Activated gamma-delta T cell treated with anti-CD3 and anti-CD28 coated beads, Interleukin-2, amount 50 U/mL, for 16 hours (primary cell): ENCODE measurements around the gene MLEC.

ENCODE experiments used
- DNase-seq: peaks from one replicate; pipeline ENCODE4 v3.0.0-alpha.2; 2020; ENCODE audit warnings: low read depth

The MLEC gene, protein sequence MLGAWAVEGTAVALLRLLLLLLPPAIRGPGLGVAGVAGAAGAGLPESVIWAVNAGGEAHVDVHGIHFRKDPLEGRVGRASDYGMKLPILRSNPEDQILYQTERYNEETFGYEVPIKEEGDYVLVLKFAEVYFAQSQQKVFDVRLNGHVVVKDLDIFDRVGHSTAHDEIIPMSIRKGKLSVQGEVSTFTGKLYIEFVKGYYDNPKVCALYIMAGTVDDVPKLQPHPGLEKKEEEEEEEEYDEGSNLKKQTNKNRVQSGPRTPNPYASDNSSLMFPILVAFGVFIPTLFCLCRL

DNA sequence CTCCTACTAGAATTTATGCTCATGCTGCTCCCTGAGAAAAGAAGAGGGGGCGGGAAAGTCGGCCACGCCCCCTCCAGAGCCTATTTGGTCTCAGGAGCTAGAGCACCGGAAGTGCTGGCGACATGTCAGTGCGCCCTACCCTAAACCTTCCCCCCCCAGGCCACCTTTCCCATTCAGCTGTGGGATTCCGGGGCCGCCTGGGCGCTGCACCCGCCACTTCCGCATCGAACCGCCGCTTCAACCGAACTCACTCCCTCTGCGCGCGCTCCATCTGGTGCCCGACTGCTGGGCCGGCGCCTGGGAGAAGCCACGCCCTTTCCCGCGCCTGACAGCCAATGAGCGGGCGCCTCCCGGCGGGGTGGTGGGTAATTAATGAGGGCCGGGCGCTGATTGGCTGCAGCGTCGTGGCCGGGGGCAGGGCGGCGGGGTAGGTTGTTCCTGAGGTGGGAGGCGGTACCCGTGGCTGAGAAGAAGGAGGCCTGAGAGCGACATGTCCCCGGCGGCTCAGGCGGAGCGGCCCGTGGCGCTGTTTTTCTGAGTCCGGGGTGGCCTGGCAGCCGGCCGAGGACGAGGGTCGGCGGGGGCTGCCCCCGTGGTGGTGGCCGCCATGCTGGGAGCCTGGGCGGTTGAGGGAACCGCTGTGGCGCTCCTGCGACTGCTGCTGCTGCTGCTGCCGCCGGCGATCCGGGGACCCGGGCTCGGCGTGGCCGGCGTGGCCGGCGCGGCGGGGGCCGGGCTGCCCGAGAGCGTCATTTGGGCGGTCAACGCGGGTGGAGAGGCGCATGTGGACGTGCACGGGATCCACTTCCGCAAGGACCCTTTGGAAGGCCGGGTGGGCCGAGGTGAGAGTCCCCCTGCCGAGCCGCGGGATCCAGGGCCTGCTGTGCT lies at the start of gene MLEC:
Gene MLEC (plus strand): TSS at position 460 of the 888 bp plus-strand sequence. CDS start 148 bp downstream, at position 608.
- peak; percentile 99 for DNase-seq

DNA sequence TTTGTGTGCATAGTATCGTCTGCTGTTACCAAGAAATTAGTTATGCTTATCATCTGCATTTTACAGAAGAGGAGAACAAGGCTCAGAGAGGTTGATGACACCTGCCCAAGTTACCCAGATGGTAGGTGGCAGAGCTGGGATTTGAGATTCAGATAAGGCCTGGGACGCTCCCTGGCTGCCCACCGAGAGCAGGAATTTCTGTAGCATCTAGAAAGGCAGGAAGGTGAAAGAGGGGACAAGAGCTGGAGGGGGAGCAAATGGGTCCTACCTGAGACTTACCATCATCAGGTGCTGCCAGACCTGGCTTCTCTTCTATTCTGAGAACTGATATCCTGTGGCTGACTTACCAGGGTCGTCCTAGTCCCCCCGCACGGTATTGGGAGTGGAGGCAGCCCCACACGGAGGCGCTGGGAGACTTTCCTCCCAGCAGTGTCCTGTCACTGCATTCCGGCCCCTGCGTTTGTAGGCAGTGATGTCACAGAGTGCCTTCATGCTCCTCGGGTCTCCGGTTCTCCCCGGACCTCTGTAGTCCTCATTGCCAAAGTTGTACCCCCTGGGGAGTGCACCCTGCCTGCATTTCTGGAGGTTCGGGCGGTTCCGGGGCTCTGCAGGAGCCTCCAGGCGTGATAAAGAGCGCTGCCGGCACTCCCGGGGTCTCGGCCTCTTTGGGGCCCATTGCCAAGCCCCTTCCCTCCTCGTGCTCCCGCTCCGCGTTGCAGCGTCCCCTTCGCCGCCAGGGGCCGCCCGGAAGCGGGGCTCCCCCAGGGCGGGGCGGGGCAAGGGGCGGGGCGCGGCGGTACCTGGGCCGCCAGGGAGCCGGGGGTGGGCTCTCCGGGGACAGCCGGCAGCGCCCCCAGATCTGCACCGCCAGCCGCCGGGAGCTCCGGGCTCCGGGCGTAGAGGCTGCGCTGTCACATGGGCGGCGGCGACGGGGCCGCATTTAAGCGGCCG lies 46.9 kb upstream of the MLEC start, which contains the start of gene CABP1:
Gene CABP1 (plus strand): TSS at position 856 of the 951 bp plus-strand sequence. CDS start 60 bp downstream, at position 916.
- peak; percentile 53 for DNase-seq

DNA sequence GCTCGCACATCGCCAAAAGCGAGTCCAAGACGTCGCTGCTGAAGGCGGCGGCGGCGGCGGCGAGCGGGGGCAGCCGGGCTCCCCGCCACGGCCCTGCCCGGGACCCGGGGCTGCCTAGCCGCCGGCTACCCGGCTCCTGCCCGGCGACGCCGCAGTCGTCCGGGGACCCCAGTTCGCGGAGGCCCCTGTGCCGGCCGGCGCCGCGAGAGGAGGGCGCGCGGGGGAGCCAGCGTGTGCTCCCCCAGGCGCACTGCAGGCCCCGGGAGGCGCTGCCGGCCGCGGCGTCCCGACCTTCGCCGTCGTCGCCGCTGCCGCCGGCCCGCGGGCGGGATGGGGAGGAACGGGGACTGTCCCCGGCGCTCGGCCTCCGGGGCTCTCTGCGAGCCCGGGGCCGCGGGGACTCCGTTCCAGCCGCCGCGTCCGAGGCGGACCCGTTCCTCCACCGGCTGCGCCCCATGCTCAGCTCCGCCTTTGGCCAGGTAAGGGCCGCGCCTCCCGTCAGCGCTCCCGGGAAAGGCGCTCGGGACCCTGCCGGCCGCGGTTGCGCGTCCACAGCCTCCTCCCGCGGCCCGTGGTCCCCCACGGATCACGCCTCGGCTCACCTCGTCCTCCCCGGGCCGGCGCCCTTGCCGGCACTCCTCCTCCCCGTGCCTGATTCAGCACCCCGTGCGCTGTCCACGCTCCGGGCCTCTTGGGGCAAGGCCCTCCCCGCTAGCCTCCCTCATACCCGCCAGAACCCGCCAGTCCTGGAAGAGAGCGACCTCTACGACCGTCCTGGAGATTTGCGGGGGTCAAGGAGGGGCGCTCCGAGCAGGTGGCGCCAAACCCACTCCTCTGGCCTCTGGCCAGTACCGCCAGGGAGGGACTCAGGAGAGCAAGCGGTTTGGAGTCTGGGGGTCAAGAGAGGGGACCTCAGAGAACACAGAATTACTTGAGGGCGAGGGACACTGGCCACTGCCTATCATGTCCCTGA lies 45.8 kb upstream of the MLEC start:
- peak; percentile 14 for DNase-seq

DNA sequence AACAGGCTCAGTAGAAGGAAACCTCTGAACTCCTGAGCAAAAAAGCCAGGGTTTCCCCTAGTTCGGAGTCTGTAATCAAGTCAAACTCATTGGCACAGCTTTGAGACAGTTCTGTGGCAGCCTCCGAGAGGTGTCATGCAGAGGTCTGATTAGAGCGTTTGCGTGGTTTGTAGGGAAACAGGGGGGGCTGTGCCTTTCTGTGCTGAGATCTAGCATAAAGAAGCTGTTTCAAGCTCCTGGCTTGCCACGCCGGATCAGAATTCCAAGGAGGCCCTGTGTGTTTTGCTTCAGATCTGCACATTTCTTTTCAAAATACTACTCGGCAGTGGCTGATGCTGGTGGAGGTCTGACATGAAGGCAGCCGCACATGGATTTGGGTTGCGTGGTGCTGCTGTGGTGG lies 44.8 kb upstream of the MLEC start:
- no peak for DNase-seq

DNA sequence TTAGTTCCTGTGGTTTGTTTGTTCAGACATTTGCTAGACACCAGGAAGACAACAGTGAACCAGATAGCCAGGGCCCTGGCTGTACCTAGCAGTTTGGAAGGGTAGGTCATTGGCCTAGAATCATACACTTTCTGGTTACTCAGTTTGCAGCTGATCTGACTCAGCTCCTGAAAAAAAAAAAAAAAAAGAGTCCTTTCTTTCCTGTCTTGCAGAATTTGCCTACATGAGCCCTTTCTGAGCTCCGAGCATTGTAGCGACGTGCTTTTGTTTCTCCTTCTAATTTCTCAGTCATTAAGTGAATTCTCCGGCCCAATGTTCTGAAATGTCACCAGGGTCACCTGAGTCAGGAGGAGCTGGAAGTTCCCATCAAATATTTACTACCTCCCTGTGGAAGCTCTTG lies 44.1 kb upstream of the MLEC start:
- DNase-seq: no peak

DNA sequence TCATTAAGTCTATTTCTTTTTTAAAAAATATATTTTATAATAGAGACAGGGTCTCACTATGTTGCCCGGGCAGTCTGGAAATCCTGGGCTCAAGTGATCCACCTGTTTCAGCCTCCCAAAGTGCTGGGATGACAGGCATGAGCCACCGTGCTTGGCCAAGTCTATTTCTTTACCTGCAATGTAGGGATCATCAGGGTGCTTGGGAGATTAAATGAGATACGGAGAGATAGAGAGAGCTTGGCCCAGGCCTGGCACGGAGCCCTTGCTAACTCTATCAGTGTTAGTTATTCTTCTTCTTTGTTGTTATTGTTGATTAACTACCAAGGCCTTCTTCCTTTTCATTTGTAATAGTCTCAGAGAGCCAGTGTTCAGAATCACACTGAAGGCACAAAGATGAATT lies 43.4 kb upstream of the MLEC start:
- no peak for DNase-seq

DNA sequence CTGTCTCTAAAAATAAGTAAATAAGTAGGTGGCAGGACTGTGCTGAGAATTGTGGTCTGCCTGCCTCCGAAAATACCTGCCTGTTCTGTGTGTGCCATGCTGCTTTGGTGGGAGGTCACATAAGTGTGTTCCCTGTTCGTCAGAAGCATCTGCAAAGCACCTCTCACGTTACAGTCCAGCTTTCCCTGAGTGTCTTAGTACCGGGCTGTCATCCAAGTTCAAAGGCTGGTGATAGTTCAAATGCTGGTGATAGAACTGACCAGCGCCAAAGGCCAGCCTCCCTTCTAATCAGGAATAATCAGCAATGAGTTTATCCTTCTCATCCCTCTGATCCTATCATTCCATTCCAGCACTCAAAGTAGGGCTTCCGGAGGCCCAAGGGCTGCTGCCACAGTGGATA lies 40.9 kb upstream of the MLEC start:
- no peak for DNase-seq

DNA sequence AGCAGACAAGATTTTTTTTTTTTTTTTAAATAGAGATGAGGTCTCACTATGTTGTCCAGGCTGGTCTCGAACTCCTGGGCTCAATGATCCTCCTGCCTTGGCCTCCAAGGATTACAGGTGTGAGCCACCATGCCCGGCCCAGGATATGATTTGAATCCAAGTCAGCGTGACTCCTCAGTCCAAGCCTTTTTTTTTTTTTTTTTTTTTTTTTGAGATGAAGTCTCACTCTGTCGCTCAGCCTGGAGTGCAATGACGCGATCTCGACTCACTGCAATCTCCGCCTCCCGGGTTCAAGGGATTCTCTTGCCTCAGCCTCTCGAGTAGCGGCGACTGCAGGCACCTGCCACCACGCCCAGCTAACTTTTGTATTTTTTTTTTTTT lies 39.6 kb upstream of the MLEC start:
- DNase-seq: no peak

DNA sequence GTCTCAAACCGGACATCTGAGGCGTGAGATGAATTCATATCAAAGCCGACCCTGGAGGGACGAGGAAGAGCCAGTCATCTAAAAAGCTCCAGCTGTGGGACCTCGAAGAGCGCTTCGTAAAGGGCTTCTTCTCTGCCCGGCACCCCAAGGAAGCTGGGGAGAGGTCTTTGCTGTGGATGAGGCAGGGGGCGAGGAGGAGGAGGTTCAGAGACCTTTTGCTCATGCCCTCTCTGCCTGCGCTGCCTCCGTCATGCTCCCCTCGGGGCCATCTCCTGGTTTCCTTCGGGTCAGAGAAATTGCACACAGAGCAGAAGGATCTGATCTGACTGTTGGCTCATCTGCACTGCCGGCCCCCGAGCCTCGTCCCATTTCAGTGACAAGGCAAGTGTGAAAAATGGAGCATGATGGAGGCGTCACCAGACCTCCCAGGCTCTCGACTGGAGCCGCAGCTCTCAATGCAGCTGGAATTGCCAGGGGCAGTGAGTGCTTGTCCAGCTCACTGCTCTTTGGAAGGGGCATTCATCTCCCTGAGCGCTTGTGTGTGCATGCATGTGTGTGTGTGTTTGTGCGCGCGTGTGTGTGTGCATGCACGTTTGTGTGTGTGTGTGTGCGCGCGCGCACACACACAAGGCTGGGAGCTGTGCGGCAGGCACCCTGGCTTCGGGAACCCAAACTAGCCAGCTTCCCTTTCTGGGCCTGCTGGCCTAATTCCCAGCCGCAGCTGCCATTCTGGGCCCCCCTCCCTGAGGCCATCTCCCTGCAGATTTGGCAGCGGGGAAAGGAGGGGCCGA lies 37.3 kb upstream of the MLEC start:
- no peak for DNase-seq

DNA sequence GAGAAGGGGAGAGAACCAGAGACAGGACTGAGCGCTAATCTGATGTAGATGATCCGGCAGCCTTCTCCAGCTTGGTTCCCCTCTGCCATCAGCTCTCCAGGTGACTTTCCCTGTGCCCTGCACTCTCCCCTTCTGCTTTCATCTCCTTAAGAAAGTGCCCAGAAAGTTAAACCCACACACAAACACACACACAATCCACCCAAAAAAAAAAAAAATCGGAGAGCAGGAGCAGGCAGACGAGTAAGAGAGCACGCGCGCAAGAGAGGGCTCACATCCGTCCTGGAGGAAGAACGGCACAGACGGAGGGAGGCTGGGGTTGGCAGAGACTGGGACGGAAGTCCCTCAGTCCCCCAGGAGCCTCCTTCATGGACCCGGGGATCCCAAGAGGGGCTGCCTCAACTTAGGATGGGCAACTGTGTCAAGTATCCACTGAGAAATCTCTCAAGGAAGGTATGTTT lies 36.7 kb upstream of the MLEC start:
- DNase-seq: no peak

DNA sequence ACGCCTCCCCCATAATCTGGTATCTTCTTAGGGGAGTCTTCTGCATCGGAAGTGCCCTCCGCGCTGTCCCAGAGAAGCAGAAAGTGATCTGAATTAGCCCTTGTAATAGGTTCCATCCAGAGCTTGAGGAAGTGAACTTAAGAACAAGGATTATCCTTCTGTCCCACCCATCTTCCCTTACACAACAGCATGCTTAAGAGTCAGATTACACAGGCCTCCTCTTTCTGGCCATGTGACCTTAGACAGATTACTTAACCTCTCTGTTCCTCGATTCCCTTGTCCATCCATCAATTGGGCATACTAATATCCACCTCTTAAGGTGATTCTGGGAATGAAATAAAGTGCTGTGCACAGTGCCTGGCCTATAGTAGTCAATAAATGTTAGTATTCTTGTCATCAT lies 35.1 kb upstream of the MLEC start:
- DNase-seq: no peak

DNA sequence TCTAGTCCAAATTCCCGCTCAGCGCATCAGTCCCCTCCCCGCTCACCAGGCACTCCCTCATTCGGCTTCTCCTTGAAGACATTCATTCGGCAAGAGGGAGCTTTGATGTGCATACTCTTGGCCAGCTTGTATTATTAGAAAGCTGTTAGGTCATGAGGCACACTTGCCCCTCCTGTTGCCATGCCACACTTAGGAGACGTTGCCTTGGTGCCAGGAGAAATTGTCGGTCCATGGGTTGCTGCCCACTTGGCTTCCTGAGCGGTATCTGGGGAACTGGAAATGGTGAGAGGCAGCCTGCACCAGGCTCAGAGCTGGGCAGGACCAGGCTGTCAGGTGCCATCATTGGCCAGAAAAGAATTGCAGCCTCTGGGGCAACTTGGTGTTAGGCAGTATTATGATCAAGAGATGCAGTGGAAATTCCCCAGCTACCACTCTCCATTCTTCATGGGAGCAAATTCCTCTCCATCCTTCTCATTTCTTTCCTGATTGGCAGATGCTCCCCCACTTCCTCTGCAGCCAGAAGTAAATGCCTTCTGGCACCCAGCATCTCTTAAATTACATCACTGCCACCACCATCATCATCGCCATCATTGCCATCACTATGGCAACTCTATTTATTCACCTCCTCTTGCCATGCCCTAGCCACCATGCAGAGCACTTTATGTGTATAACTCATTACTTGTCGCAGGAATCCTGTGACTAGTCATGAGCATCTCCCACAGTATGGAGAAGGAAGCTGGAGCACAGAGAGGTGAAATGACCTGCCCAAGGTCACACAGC lies 34.1 kb upstream of the MLEC start:
- no peak for DNase-seq

DNA sequence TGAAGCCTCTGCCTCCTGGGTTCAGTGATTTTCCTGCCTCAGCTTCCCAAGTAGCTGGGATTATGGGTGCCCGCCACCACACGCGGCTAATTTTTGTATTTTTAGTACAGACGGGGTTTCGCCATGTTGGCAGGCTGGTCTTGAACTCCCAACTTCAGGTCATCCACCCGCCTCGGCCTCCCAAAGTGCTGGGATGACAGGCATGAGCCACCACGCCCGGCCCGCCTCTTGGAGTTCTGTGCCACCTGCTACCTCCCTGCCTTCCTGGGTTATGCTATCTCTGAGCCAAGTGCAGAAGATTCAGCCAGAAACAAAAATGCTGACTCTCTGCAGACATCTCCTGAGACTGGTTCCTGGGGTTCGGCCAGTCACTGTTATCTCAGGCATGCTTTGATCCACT lies 33.3 kb upstream of the MLEC start:
- no peak for DNase-seq

DNA sequence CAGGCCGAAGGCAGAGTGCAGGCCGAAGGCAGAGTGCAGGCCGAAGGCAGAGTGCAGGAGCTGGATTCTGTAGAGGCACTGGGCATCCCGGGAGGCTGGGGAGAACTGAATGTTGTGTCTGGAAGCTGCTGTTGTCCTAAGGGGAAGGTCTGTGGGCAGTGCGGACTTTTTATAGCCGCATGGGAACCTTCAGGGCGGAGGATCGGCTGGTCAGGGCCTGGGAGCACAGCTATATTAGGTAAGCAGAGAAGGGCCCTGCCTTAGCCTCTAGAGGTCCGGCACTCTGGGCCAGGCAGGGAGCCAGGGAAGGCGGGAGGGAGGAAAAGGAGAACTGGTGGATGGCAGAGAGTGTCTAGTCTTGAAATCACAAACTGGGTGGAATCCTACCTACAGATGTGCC lies 32.3 kb upstream of the MLEC start:
- DNase-seq: no peak

DNA sequence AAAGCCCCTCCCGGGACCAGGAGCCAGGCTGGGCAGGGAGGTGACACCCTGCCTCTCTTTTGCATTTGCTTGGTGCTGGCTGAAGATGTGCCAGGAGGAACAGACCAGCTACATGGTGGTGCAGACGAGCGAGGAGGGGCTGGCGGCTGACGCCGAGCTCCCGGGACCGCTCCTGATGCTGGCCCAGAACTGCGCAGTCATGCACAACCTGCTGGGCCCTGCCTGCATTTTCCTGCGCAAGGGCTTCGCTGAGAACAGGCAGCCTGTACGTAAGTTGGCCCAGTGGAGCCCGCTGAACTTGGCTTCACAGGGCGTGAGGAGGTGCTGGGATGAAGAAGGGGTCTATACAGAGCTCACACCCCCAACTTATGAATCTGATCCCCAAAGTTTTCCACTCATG lies 30.9 kb upstream of the MLEC start:
- no peak for DNase-seq

DNA sequence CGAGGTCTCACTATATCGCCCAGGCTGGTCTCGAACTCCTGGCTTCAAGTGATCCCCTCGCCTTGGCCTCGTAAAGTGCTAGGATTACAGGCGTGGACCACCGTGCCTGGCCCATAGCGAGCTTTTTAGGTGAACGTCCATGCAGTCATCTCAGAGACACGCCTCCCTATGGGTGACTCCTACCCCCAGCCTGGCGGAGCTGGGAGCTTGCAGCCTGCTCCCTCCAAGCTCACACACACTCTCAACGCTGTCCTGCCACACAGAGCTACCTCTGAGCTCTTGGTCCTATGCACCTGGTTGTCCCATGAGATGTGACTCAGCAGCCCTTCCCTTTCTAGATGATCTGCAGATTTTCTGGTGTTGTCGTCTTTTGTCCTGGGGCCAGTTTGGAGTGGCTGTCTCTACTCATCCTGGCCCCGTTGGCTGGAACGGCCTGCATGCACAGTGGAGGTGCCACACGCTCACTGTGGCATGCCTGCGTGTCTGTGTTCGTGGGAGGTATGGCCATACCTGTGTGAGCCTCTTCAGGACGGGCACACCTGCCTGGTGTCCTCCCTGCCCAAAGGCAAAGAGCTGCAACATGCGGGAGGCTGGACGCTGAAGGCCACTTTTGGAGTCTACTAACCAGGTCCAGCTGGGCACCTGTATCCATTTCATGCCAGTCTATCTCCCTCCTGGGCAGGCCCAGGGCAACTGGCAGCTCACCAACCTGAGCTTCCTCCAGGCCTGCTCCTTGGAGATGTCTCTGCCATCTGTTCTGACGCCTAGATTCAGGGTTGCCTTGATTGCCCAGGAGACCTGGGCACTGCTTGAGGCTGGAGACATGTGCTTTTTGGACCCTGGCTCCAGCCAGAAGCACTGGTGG lies 28.4 kb upstream of the MLEC start:
- DNase-seq: no peak

DNA sequence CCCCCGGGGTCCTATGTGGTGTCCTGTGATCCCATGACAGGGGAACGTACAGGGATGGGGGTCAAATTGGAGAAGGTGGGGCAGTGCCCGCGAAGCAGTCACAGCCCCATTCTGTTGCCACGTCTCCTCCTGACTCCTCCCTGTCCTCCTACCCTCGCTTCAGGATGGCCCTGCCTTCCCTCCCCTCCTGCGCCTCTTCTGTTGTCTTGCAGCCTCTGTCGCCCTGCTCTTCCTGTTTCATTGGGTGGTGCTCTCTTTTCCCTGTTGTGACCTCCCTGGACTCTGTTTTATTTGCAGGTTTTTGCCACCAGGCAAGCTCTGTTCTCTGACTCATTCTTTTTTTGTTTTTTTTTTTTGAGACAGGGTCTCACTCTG lies 27.8 kb upstream of the MLEC start:
- no peak for DNase-seq

DNA sequence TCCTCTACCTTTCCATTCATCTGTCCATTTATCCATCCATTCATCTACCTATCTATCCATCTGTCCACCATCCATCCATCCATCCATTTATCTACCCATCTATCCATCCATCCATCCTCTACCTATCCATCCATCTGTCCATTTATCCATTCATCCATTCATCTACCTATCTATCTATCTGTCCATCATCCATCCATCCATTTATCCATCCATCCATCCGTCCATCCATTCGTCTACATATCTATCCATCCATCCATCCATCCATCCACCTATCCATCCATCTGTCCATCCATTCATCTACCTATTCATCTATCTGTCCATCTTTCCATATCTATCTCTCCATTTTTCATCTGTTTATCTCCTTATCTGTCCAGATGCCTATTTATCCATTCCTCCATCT lies 25.5 kb upstream of the MLEC start:
- DNase-seq: no peak
